ENCODE data around the gene MINAR1.

DNA sequence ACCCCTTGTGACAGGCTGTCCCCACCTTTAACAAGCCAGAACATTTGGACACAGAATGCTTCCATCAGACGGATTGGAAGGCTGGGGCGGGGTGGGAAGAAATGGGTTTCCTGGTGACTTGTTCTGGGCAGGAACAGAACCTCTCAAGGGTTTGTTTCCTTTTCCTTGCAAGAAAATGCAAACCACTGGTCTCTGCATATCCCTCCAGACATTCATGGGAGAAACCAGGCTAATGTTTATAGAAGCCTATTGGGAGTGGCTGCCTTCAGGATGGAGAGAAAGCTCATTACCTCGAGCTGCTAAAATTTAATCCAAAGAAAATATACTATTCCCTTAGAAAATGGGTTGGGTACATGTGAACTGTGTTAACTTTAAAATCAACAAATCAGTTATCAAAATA, 21.9 kb downstream of the MINAR1 start:
- TF ChIP-seq HOXC10 (CRISPR knock-in tag; IDR thresholded peaks at IDR 0.05) (no peak), ZNF302 (tag by site-specific recombination; IDR thresholded peaks at IDR 0.05; ENCODE audit: low read depth) (no peak), KLF10 (tag by site-specific recombination; IDR thresholded peaks at IDR 0.05) (no peak), ZSCAN16 (tag by site-specific recombination; IDR thresholded peaks at IDR 0.05) (no peak), PATZ1 (tag by site-specific recombination; IDR thresholded peaks at IDR 0.05) (no peak), ZNF837 (tag by site-specific recombination; IDR thresholded peaks at IDR 0.05) (no peak), ZNF792 (tag by site-specific recombination; IDR thresholded peaks at IDR 0.05) (no peak)
- TF ChIP-seq, protein P1, sequence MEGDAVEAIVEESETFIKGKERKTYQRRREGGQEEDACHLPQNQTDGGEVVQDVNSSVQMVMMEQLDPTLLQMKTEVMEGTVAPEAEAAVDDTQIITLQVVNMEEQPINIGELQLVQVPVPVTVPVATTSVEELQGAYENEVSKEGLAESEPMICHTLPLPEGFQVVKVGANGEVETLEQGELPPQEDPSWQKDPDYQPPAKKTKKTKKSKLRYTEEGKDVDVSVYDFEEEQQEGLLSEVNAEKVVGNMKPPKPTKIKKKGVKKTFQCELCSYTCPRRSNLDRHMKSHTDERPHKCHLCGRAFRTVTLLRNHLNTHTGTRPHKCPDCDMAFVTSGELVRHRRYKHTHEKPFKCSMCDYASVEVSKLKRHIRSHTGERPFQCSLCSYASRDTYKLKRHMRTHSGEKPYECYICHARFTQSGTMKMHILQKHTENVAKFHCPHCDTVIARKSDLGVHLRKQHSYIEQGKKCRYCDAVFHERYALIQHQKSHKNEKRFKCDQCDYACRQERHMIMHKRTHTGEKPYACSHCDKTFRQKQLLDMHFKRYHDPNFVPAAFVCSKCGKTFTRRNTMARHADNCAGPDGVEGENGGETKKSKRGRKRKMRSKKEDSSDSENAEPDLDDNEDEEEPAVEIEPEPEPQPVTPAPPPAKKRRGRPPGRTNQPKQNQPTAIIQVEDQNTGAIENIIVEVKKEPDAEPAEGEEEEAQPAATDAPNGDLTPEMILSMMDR (tag by site-specific recombination; IDR thresholded peaks at IDR 0.05), result no peak

Measured in HEK293 (cell line).